Kidney capillary endothelial cell (primary cell): ENCODE measurements around the gene FGFRL1.
"Not testable (repeated sequence)": the region's sequence is repeated elsewhere in the genome, so short reads cannot be mapped to it uniquely, and the experiment has no call there.

Experiments used
- DNase-seq: peaks from one replicate; pipeline ENCODE4 v3.0.0-alpha.2; 2018; ENCODE audit warnings: low spot score

Gene FGFRL1

DNA sequence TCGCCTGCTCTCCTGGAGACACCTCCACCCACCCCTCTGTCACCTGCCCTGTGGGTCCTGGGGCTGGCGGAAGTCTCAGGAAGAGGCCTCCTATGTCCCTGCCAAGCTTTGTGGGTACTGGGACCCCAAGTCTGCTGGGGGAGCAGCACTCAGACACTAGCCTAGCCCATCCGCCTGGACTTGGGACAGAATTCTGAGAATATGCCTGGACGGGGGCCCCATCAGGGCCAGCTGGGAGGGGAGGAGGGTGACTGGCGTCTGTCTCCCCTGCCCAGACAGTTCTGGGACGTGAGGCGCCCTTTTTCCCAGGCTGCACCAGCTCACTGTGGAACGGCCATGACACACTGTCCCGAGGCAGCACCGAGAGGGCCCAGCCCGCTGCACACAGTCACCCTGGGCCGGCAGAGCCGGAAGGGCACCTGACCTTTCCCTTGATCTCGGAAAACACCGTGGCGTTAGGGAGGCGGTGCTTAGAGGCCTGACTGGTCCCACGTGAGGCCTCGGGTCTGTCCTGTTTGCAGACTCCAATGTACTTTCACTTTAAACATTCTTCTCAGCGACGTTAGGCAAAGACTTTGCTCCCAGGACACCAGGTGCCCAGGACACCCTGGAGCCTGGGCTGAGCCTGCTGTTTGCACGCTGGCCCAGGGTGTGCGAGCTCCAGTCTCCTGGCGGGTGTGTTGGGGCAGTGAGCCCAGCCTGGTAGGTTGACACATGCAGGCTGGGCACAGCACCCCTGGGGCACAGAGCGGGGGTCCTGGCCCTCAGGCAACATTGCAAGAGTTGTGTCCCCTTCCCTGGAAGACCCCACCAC, 18.9 kb upstream of the FGFRL1 start:
- peak; percentile 58 for DNase-seq

DNA sequence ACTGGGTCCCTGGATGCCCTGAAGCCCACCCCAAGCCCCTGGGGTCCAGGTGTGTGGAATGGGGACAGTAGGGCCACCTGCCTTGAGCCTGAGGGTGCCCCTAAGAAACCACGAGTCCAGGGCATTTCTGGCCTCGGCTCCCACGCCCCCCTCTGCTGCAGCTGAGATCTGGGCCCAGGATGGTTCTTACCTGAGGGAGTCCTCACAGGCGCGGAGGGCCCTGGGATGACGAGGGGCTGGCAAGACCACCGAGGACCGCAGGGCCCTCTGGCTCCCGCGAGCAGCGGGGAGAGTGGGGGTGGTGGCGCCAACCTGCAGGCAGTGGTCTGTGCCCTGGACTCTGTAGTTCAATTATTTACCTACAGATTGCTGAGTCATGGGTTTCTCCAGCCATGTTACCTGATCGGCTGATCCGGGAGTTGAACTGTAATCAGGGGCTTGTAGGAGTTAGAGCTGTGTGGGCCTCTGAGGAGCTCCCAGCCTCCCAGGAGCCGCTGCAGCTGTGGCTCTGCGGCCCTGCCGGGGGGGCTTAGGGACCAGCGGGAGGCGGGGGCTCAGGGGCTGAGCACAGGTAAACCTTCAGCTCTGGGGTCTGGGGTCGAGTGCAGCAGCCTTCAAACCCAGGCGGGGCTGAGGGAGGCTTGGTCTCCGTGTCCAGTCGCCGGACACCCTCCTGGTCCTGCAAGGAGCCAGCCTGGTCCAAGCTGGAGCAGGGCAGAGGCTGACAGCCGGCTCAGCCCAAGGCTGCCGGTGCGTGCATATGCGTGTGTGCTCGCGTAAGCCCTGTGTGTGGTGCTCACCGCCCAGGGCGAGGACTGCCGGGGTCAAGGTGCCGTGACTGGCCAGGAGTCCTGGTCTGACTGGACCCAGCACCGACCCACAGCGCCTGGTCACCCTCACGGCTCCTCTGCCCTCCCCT, 18.1 kb upstream of the FGFRL1 start, which contains the start of gene SLC26A1:
Gene SLC26A1 (minus strand): TSS at position 294 of the 919 bp plus-strand sequence. CDS start 1,701 bp downstream, outside the sequence.
- no peak for DNase-seq

DNA sequence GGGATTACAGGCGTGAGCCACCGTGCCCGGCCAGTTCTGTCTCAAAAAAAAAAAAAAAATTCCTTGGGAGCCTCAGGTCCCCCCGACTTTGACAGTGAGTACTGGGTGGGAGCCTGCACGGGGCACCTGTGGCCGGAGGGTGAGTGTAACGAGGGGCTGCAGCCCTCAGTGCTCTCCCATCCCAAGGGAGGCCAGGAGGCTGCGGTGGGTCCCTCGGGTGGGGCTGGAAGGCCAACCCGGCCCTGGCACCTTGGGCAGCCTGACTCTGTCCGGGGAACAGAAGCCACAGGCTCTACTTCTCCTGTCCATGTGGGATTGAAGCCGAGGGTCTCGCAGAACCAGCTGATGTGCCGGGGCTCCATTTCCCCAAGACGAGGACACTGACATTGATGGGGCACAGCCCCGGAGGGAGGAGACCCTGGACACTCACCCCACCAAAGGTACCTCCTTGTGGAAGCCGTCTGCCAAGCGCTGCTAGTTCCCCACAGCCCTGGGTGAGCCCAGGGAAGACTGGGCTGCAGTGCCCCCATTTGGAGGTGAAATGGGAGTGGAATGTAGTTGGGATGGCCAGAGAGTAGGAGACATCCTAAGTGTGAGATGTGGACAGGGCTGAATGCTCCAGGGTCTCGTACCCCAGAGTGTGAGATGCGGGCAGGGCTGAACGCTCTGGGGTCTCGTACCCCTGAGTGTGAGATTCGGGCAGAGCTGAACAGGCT, 16.0 kb upstream of the FGFRL1 start:
- DNase-seq = no peak

DNA sequence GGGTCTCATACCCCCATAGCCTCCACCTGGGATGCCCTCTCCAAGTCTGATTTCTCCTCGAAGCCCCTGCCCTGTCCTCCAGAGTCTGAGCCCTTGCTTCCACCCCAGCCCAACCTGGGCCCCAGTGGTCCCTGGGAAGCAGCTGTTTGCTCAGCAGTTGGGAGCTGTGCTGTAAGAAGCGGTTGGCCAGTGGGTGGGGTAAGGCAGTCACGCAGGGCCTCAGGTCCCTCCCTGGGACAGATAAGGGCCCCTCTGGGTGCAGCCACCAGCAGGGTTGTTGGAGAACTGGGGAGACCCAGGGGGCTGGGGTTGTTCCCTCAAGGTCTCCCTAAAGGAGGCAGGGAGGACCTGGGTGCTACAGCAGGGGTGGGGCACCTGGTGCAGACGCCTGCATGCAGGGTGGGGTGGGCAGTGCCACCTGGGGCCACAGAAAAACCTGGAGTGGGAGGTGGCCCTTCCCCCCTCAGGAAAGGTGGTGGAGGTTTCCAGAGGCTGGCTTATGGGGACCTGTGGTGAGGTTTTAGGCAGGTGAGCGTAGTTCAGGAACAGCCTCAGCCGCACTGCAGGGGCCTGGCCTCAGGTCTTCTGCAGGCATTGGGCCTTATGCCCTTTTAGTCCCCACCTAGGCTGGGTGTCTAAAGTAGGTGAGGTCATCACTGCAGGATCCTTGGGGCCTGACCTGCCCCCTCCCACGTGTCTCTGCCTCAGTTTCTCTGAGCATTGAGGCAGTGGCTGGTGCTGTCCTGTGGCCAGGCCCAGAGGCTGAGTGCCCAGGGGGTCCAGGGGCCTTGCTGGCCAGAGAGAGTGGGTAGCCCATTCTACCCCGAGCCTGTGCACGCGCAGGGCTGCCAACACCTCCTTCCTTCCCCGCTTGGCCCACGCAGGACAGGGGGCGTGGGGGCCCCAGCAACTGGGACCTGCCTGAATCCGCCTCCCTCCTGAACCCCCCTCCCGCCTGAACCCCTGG, 15.1 kb upstream of the FGFRL1 start:
- no peak for DNase-seq

DNA sequence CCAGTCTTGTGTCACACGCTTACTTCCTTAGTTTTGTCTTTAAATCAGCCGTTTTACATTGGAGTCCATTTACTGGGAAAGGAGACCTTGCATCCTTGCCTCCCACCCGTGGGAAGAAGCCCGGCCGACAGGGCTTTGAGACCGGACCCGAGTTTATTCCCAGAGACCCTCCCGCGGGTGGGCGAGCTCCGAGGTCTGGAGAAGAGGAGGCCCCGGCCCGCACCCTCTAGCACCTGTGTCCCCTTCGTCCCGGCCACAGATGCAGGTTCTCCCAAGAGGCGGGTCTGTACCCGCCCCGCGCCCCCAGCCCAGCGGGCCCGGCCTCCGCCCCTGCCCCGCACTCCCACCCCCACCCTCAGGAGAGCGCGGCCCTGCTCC, 14.4 kb upstream of the FGFRL1 start:
- DNase-seq = no peak

DNA sequence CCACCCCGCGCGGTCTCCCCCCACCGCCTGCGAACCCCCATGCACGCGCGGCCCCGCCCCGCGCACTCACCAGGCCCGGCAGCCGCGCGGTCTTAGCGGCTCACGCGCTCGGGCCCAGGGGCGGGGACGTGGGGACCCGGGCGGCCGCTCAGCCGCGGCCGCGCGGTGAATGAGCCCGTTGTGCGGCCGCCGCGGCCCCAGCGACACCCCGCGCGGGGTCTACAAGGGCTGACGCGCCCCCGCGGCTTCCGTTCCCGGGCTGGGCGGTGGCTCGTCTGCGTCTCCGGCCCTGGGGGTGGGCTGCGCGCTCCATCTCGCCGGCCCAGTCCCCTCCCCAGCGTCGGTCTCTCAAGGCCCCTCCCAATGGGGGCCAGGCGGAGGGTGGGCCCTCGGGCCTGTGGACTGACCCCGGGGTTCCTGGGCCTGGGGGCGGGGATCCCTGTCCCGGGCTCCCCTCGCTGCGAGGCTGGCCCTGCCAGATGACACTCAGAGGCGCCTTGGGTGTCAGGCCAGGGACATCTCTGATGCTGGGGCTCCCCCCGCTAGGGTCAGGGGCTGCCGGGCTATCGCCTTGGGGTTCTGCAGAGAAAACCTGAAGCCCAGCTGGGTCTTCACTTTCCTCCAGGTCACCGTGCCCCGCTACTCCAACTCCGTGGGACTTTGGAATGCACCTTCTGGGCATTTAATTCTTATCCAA, 13.9 kb upstream of the FGFRL1 start:
- no peak for DNase-seq

DNA sequence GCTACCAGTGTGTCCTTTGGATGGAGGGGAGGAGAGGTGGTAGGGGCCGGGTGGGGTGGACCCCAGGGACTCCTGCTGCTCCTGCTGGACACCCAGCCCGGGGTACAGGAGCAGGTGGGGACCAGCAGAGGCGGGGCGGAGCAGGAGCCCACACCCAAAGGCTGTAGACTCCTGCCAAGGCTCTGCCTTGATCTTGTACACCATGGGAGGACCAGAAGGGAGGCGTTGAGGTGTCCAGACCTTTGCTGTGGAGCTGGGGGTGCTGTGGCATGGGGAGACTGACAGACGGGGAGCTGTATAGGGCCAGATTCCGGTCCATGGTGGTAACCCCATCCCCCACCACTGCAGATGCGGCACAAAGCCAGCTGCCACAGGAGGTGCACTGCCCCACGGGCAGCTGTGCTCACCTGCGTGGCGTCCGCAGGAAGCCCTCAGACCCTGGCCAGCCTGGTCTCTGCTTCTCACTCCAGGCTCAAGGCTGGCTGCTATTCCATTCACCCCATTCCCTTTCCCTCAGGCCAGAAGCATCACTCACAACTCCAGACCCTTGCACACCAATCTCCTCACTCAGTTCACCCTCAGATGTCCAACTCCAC, 13.2 kb upstream of the FGFRL1 start:
- no peak for DNase-seq

DNA sequence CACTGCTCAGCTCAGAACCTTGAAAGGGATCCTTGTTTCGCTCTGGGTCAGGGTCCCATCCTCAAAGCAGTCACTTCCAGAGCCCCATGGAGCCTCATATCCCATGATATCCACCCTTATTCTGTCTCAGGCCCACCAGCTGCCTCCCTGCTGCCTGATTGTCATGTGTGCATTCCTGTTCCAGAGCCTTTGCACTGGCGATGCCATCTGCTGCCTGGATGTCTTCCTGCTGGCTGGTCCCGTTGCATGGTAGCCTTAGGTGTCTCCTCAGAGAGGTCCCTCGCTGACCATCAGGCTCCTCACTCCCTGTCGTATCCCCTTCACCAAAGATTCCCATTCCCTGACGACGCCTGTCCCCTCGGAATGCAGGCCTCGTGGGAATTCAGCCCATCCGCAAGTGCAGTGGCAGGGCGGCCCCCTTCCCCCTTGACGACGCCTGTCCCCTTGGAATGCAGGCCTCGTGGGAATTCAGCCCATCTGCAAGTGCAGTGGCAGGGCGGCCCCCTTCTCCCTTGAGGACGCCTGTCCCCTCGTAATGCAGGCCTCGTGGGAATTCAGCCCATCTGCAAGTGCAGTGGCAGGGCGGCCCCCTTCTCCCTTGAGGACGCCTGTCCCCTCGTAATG, 12.1 kb upstream of the FGFRL1 start:
- DNase-seq = not testable (repeated sequence)

DNA sequence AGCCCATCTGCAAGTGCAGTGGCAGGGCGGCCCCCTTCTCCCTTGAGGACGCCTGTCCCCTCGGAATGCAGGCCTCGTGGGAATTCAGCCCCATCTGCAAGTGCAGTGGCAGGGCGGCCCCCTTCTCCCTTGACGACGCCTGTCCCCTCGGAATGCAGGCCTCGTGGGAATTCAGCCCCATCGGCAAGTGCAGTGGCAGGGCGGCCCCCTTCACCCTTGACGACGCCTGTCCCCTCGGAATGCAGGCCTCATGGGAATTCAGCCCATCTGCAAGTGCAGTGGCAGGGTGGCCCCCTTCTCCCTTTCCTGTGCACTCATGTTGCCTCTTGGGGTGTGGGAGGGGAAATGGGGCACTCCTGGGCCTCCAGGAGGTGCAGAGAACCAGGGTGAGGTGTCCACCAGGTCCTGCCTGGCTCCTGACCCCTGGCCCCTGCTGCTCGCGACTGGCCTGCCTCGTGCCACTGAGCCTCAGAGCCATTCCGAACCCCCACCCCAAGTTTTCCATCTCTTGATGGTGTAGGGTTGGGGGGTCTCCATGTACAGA, 11.5 kb upstream of the FGFRL1 start:
- no peak for DNase-seq

DNA sequence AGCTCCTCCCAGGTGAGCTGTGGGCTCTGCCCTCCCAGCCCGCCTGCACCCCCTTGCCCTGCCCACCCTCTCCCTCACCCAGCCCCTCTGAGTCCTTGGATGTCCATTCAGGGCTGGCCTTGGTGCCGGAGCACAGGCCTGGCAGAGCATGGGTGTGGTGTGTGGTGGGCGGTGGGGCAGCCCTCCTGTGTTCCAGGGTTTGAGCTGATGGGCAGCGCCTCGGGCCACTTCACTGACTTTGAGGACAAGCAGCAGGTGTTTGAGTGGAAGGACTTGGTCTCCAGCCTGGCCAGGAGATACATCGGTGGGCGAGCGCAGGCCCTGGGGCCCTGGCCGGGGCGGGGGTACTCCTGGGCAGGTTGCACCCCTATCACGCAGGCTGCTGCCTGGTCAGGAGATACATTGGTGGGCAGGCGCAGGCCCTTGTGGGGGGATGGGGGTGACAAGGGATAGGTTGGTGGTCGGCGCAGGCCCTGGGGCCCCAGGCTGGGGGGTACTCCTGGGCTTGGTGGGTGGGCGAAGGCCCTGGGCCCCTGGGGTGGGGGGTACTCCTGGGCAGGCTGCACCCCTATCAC, 10.7 kb upstream of the FGFRL1 start:
- no peak for DNase-seq

DNA sequence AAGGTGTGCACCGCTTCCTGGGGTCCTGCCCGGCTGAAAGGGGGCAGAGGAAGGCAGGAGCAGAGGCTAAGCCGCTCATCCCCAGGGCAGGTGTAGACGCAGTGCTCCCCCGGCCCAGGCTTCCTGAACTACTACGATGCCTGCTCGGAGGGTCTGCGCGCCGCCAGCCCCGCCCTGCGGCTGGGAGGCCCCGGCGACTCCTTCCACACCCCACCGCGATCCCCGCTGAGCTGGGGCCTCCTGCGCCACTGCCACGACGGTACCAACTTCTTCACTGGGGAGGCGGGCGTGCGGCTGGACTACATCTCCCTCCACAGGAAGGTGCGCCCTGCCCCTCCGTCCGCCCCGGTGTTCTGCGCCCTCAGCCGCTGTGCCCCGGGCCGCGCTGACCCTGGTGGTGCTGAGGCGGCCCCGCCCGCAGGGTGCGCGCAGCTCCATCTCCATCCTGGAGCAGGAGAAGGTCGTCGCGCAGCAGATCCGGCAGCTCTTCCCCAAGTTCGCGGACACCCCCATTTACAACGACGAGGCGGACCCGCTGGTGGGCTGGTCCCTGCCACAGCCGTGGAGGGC, 9.8 kb upstream of the FGFRL1 start:
- no peak for DNase-seq

DNA sequence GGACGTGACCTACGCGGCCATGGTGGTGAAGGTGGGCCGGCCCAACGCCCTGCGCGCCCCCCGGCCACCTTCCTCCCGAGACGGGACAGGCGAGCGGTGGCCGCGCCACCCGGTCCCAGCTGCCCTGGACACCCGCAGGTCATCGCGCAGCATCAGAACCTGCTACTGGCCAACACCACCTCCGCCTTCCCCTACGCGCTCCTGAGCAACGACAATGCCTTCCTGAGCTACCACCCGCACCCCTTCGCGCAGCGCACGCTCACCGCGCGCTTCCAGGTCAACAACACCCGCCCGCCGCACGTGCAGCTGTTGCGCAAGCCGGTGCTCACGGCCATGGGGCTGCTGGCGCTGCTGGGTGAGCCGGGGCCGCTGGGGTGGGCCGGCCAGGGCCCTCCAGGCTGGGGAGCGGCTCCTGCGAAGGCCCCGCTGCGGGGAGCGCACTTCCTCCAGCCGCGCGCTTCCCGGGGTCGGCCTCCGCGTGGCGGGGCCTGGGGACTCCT, 9.2 kb upstream of the FGFRL1 start:
- no peak for DNase-seq

DNA sequence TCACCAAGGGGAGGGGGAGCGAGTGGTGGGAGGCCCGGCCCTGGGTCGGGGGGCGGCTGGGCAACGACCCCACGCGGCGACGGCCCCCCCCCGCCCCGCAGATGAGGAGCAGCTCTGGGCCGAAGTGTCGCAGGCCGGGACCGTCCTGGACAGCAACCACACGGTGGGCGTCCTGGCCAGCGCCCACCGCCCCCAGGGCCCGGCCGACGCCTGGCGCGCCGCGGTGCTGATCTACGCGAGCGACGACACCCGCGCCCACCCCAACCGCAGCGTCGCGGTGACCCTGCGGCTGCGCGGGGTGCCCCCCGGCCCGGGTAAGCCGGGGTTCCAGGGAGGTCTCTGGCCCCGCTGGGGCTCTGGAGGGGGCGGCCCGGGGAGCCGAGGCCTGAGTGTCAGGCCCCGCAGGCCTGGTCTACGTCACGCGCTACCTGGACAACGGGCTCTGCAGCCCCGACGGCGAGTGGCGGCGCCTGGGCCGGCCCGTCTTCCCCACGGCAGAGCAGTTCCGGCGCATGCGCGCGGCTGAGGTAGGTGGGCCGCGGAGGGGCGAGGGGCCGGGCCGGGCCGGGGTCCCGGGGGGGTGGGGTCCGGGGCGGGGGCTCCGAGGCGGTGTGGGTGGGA, 8.7 kb upstream of the FGFRL1 start:
- DNase-seq = no peak

DNA sequence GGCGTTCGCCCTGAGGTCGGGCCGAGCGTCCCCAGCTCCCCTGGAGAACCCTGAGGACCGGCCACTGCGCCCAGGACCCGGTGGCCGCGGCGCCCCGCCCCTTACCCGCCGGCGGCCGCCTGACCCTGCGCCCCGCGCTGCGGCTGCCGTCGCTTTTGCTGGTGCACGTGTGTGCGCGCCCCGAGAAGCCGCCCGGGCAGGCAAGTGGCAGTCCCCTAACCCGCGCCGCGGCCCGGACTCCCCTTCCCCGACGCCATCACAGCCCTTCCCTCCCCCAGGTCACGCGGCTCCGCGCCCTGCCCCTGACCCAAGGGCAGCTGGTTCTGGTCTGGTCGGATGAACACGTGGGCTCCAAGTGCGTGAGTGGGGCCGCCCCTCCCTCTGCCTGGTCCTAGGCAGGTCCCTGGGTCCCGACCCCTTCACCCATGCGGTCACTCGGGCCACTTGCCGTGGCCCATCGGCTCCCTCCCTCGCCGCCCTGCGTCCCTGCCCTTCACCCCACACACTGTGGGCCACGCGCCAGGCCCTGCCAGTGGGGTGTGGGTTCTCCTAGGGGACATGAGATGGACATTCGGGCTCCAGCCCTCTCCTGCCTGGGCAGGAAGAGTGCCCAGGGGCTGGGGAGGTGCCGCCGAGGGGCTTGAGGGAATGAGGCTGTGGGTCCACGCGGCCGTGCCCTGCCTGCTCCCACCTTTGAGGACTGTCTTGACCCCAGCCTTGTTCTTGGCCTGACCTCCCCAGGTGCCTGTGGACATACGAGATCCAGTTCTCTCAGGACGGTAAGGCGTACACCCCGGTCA, 8.0 kb upstream of the FGFRL1 start:
- DNase-seq = no peak

DNA sequence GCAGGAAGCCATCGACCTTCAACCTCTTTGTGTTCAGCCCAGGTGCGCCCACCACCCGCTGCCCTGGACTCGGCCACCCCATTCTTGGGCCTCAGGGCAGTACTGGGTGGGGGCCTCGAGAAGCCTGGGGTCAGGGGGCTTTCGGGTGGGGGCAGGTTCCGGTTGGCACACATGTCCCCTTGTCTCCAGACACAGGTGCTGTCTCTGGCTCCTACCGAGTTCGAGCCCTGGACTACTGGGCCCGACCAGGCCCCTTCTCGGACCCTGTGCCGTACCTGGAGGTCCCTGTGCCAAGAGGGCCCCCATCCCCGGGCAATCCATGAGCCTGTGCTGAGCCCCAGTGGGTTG, 7.4 kb upstream of the FGFRL1 start:
- no peak for DNase-seq

DNA sequence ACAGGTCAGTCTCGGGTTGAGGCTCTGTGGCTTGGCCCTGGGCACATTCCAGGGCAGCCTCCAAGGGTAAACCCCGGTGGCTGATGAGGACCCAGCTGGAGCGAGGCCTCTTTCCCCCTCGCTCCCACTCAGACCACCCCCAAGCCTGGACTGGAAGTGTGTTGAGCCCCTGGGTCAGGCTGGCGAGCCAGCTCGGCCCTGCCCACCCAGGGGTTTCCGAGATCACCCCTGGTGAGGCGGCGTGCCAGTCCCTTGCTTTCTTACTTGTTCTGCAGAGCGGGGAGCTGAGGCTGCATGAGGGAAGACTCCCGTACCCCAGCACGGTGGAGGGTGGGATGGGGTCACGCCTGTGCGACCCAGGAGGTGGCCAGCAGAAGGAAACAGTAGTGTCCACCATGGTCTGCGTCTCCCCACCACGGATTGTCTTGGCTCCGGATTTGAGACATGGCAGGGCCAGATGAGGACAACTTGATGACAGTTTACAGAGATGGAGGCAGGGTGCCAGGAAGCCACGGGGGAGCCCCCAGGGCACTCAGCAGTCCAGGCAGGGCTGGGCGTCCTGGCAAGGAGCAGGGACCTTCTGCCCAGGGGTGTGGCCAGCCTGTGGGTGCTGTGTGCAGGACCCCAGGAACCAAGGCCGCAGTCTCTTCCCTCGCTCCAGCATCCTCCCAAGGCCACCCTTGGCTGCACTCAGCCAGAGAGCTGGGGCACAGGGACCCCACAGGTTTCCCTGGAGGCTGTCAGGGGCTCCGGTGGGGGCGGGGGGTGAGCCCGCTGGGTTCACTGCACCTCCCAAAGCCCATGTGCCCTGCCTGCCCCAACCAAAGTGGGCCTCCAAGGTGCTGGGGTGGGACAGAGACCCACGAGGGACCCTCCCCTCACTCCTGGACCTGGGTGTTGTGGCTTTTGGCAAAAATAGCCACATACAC, 6.6 kb upstream of the FGFRL1 start:
- no peak for DNase-seq
